GM10248 (cell line): ENCODE data around the gene CCL1.

Source experiments
- CTCF ChIA-PET: fragments of 300-600 bp; sonication (Branson Sonifier 250); formaldehyde crosslinking; extraction: SDS; loops from one replicate; lab custom pipeline; 2021; ENCODE audit warnings: antibody characterized with exemption; lab: Yijun Ruan, JAX
- POLR2A ChIA-PET: fragments of 350-650 bp; sonication (Branson Sonifier 250); formaldehyde crosslinking; extraction: SDS; loops from one replicate; lab custom pipeline; 2020; ENCODE audit warnings: antibody characterized with exemption; lab: Yijun Ruan, JAX
- DNase-seq: peaks from one replicate; pipeline ENCODE4 v3.0.0; 2012; ENCODE audit errors: extremely low spot score
- CTCF ChIP-seq: IDR thresholded peaks from 2 replicates; pipeline ENCODE4 v1.5.1; 2012; ENCODE audit warnings: mild to moderate bottlenecking, low read depth; ENCODE audit errors: extremely low read depth, missing control alignments, control extremely low read depth

Gene CCL1

GRCh38 chr17:34318474-34318873 is 44.6 kb downstream of the CCL1 start:
- DNase-seq, result no peak
- no peak for TF ChIP-seq CTCF
- POLR2A ChIA-PET, result no interaction called here
- CTCF ChIA-PET, result interaction anchor here (1.5 kb wide), 1 partner anchor 42 kb away, joined by 3 read pairs; no protein-coding TSS in a partner anchor

- ChIA-PET POLR2A (no interaction called here), CTCF (no interaction called here)
- no peak for TF ChIP-seq CTCF
- DNase-seq, result no peak
Measured at GRCh38 chr17:34314279-34314678, 48.8 kb downstream of the CCL1 start.

GRCh38 chr17:34313164-34313563 is 49.9 kb downstream of the CCL1 start:
- no peak for TF ChIP-seq CTCF
- ChIA-PET CTCF (interaction anchor here (1.0 kb wide), 1 partner anchor 49 kb away, joined by 4 read pairs; no protein-coding TSS in a partner anchor), POLR2A (no interaction called here)
- no peak for DNase-seq

GRCh38 chr17:34312080-34312479 is 51.0 kb downstream of the CCL1 start:
- POLR2A ChIA-PET, result no interaction called here
- TF ChIP-seq CTCF, result no peak
- DNase-seq, result no peak
- CTCF ChIA-PET, result interaction anchor here (0.8 to 1.0 kb wide), 2 partner anchors 10 to 50 kb away, joined by 3 to 4 read pairs; no protein-coding TSS in a partner anchor

GRCh38 chr17:34311291-34311690 is 51.7 kb downstream of the CCL1 start:
- POLR2A ChIA-PET, result no interaction called here
- CTCF ChIA-PET, result no interaction called here
- no peak for TF ChIP-seq CTCF
- no peak for DNase-seq
